Stimulated activated CD8-positive, alpha-beta memory T cell treated with anti-CD3 and anti-CD28 coated beads, Interleukin-4, amount 100 ng/mL, for 48 hours (primary cell): ENCODE data around the gene MTTP.

ENCODE experiments used
- DNase-seq: peaks from one replicate; pipeline ENCODE4 v3.0.0-alpha.2; 2020

The MTTP gene

GRCh38 chr4:99670409-99671073 is 95.9 kb downstream of the MTTP start:
- no peak for DNase-seq
